Measurements from ENCODE around the gene IL4R. TPM values are rescaled to one million over a fixed set of nuclear protein-coding genes. Genes with fewer than 3 reads are reported as not detected.
A peak's percentile ranks its signal among the peaks of the same experiment; 100 is the strongest.

Gene IL4R
- total RNA-seq, 2 donors from 2014 or later, result 30.7 to 89.2 TPM

DNA sequence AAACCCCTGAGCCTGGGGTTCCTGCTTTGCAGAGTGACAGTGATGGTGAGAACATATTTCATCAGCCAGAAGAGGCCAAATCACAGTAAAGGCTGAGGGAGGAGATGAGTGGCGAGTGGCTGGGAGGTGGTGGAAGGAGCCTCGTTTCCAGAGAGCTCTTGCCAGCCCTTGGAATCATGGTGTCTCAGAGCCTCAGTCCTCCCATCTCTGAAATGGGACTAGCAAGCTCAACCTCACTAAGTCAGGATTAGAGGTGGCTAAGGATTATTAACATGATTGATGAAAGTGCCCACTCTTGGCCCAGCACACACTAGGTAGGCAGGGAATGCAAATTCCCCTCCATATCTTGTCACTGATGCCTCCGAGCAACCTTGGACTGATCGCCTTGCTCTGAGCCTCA lies 43.0 kb downstream of the IL4R start:
- H3K27ac ChIP-seq, result no peak overlapping the region
- no peaks in the 10 kb centered on the region for H3K27me3 ChIP-seq (replicated peaks; ENCODE audit: insufficient read depth)
- H3K9me3 ChIP-seq, result no peaks in the 10 kb centered on the region
- 89% methylated on average over 4 of the region's 4 CpGs for WGBS
- peaks cover 8 to 20% of the 10 kb centered on the region in 2 donors for H3K36me3 ChIP-seq
- intact Hi-C loops (cut with DNase I), result no loop called here
- no peak for TF ChIP-seq POLR2A (IDR thresholded peaks at IDR 0.05)
- TF ChIP-seq, protein P1, sequence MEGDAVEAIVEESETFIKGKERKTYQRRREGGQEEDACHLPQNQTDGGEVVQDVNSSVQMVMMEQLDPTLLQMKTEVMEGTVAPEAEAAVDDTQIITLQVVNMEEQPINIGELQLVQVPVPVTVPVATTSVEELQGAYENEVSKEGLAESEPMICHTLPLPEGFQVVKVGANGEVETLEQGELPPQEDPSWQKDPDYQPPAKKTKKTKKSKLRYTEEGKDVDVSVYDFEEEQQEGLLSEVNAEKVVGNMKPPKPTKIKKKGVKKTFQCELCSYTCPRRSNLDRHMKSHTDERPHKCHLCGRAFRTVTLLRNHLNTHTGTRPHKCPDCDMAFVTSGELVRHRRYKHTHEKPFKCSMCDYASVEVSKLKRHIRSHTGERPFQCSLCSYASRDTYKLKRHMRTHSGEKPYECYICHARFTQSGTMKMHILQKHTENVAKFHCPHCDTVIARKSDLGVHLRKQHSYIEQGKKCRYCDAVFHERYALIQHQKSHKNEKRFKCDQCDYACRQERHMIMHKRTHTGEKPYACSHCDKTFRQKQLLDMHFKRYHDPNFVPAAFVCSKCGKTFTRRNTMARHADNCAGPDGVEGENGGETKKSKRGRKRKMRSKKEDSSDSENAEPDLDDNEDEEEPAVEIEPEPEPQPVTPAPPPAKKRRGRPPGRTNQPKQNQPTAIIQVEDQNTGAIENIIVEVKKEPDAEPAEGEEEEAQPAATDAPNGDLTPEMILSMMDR (IDR thresholded peaks at IDR 0.05), result no peak
- no peak for TF ChIP-seq POLR2AphosphoS5 (IDR thresholded peaks at IDR 0.05)
- DNase-seq (ENCODE audit: low spot score), result no peak
- H3K4me3 ChIP-seq, result no peak overlapping the region
- no peaks in the 10 kb centered on the region for H3K4me1 ChIP-seq (replicated peaks)

GRCh38 chr16:27359051-27359450 lies 45.3 kb downstream of the IL4R start:
- no peak for DNase-seq (ENCODE audit: low spot score)
- peaks cover 12 to 26% of the 10 kb centered on the region in 2 donors for H3K36me3 ChIP-seq
- H3K27me3 ChIP-seq (replicated peaks; ENCODE audit: insufficient read depth), result no peaks in the 10 kb centered on the region
- TF ChIP-seq POLR2A (IDR thresholded peaks at IDR 0.05) (no peak), POLR2AphosphoS5 (IDR thresholded peaks at IDR 0.05) (no peak)
- TF ChIP-seq, protein P1 (IDR thresholded peaks at IDR 0.05), result no peak
- H3K4me1 ChIP-seq (replicated peaks), result no peaks in the 10 kb centered on the region
- H3K4me3 ChIP-seq, result no peak overlapping the region
- H3K9me3 ChIP-seq, result no peaks in the 10 kb centered on the region
- intact Hi-C loops (cut with DNase I), result no loop called here
- no peak overlapping the region for H3K27ac ChIP-seq
- 91% methylated on average over 4 of the region's 4 CpGs for WGBS

DNA sequence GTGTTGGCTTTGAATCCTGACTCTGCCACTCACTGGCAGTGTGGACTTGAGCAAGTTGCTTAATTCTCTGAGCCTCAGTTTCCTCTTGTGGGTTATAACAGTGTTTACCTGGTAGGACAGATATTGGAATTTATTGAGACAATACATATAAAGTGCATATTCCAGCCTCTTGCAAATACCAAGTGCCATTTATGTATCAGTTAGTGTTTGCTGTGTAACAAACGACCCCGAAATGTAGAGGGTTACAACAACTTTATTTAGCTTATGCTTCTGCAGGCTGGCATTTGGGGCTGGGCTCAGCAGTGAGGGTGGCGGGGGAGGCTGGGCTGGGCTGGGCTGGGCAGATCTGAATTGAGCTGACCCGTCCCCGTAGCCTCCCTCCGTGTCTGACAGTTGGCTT lies 45.8 kb downstream of the IL4R start:
- intact Hi-C loops (cut with DNase I), result no loop called here

GRCh38 chr16:27361987-27362386 lies 48.2 kb downstream of the IL4R start:
- H3K27ac ChIP-seq, result no peak overlapping the region
- no peaks in the 10 kb centered on the region for H3K4me1 ChIP-seq (replicated peaks)
- H3K36me3 ChIP-seq, result peaks cover 12 to 19% of the 10 kb centered on the region in 2 donors
- TF ChIP-seq POLR2A (IDR thresholded peaks at IDR 0.05), result no peak
- TF ChIP-seq POLR2AphosphoS5 (IDR thresholded peaks at IDR 0.05), result no peak
- TF ChIP-seq, protein P1 (IDR thresholded peaks at IDR 0.05), result no peak
- no peaks in the 10 kb centered on the region for H3K9me3 ChIP-seq
- no peak for DNase-seq (ENCODE audit: low spot score)
- no peak overlapping the region for H3K4me3 ChIP-seq
- no peaks in the 10 kb centered on the region for H3K27me3 ChIP-seq (replicated peaks; ENCODE audit: insufficient read depth)
- 93% methylated on average over 3 of the region's 3 CpGs for WGBS
- intact Hi-C loops (cut with DNase I), result no loop called here

More for the DNA sequence above, 45.8 kb downstream of the IL4R start:
- Histone ChIP-seq H3K27ac (no peak overlapping the region), H3K9me3 (no peaks in the 10 kb centered on the region), H3K4me1 (replicated peaks) (no peaks in the 10 kb centered on the region), H3K36me3 (peaks cover 12 to 21% of the 10 kb centered on the region in 2 donors), H3K4me3 (no peak overlapping the region), H3K27me3 (replicated peaks; ENCODE audit: insufficient read depth) (no peaks in the 10 kb centered on the region)
- no peak for DNase-seq (ENCODE audit: low spot score)
- TF ChIP-seq POLR2AphosphoS5 (IDR thresholded peaks at IDR 0.05), result no peak
- TF ChIP-seq, protein P1 (IDR thresholded peaks at IDR 0.05), result no peak
- TF ChIP-seq POLR2A (IDR thresholded peaks at IDR 0.05), result no peak
- 81% methylated on average over 6 of the region's 6 CpGs for WGBS

- intact Hi-C loops (cut with DNase I), result no loop called here
- TF ChIP-seq POLR2A (IDR thresholded peaks at IDR 0.05), result no peak
- TF ChIP-seq, protein P1 (IDR thresholded peaks at IDR 0.05), result no peak
- no peak for TF ChIP-seq POLR2AphosphoS5 (IDR thresholded peaks at IDR 0.05)
- Histone ChIP-seq H3K27me3 (replicated peaks; ENCODE audit: insufficient read depth) (no peaks in the 10 kb centered on the region), H3K36me3 (peaks cover 12 to 19% of the 10 kb centered on the region in 2 donors), H3K4me1 (replicated peaks) (no peaks in the 10 kb centered on the region), H3K9me3 (no peaks in the 10 kb centered on the region), H3K27ac (peak overlapping the region in 1 of 2 donors; percentile 8), H3K4me3 (no peak overlapping the region)
- DNase-seq (ENCODE audit: low spot score), result no peak
- 81% methylated on average over 16 of the region's 16 CpGs for WGBS
Observed at GRCh38 chr16:27362570-27363245, 48.9 kb downstream of the IL4R start.
